C4-2B (cell line): ENCODE measurements around the gene PTH1R.

Experiments used
- ZFX ChIP-seq: fragments of 450-650 bp; IDR thresholded peaks from 2 replicates; pipeline ENCODE4 v1.6.1; 2017
- TF ChIP-seq, protein P1 (sequence below): fragments of 450-650 bp; conservative IDR thresholded peaks from 2 replicates; pipeline ENCODE4 v1.5.1; 2017; ENCODE audit warnings: mild to moderate bottlenecking

DNA sequence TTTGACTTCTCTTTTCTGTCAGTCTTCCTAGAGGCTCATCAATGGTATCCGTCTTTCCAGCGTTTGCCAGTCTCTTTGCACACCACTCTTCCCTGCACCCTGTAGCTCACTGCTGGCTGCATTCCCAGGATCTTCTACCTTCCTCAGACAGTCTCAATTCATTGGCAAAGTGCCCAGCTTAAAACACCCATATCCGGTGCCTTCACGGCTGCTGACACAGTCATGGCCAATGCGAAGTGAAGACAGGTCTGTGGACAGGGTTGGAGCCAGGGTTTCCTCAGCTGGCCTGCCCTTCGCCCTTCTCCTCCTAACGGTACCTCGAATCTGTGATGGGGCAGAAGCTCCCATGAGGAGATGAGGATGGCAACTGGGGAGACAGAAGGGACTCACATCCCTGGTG, 36.1 kb downstream of the PTH1R start:
- TF ChIP-seq, protein P1, sequence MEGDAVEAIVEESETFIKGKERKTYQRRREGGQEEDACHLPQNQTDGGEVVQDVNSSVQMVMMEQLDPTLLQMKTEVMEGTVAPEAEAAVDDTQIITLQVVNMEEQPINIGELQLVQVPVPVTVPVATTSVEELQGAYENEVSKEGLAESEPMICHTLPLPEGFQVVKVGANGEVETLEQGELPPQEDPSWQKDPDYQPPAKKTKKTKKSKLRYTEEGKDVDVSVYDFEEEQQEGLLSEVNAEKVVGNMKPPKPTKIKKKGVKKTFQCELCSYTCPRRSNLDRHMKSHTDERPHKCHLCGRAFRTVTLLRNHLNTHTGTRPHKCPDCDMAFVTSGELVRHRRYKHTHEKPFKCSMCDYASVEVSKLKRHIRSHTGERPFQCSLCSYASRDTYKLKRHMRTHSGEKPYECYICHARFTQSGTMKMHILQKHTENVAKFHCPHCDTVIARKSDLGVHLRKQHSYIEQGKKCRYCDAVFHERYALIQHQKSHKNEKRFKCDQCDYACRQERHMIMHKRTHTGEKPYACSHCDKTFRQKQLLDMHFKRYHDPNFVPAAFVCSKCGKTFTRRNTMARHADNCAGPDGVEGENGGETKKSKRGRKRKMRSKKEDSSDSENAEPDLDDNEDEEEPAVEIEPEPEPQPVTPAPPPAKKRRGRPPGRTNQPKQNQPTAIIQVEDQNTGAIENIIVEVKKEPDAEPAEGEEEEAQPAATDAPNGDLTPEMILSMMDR = no peak
- no peak for TF ChIP-seq ZFX
